Adrenal gland (tissue), 5 donors: ENCODE data around the gene THBS2.

Experiments
- POLR2A ChIP-seq, 2 donors: fragments of 450-650 bp; IDR thresholded peaks; one replicate each; pipeline ENCODE4 v1.6.1; 2017; ENCODE audit warnings: antibody characterized with exemption in 2 of 2, mild to moderate bottlenecking in 2 of 2, moderate library complexity in 1 of 2
- TF ChIP-seq, protein P1 (sequence below), 6 experiments: fragments of 450-650 bp in 4 of 6; fragments of 200-600 bp in 2 of 6; sonication (generic) in 1 of 6; IDR thresholded peaks; 1 replicate in 5 of 6; 2 replicates in 1 of 6; pipeline versions ENCODE4 v1.5.1 to v1.8.0; 2016 to 2021; ENCODE audit warnings: antibody characterized with exemption in 6 of 6, mild to moderate bottlenecking in 2 of 6, moderate library complexity in 1 of 6
- donor health status: DM: no; HTN: no; CAD: no.

GRCh38 chr6:169233181-169233580 lies 20.5 kb downstream of the THBS2 start:
- TF ChIP-seq POLR2A (IDR thresholded peaks at IDR 0.05), result no peak
- TF ChIP-seq, protein P1, sequence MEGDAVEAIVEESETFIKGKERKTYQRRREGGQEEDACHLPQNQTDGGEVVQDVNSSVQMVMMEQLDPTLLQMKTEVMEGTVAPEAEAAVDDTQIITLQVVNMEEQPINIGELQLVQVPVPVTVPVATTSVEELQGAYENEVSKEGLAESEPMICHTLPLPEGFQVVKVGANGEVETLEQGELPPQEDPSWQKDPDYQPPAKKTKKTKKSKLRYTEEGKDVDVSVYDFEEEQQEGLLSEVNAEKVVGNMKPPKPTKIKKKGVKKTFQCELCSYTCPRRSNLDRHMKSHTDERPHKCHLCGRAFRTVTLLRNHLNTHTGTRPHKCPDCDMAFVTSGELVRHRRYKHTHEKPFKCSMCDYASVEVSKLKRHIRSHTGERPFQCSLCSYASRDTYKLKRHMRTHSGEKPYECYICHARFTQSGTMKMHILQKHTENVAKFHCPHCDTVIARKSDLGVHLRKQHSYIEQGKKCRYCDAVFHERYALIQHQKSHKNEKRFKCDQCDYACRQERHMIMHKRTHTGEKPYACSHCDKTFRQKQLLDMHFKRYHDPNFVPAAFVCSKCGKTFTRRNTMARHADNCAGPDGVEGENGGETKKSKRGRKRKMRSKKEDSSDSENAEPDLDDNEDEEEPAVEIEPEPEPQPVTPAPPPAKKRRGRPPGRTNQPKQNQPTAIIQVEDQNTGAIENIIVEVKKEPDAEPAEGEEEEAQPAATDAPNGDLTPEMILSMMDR (IDR thresholded peaks at IDR 0.05), result no peak
